ENCODE measurements around the gene PCDHGA9.
A peak's percentile ranks its signal among the peaks of the same experiment; 100 is the strongest.
"Not testable (repeated sequence)": the region's sequence is repeated elsewhere in the genome, so short reads cannot be mapped to it uniquely, and the experiment has no call there.

Gene PCDHGA9

DNA sequence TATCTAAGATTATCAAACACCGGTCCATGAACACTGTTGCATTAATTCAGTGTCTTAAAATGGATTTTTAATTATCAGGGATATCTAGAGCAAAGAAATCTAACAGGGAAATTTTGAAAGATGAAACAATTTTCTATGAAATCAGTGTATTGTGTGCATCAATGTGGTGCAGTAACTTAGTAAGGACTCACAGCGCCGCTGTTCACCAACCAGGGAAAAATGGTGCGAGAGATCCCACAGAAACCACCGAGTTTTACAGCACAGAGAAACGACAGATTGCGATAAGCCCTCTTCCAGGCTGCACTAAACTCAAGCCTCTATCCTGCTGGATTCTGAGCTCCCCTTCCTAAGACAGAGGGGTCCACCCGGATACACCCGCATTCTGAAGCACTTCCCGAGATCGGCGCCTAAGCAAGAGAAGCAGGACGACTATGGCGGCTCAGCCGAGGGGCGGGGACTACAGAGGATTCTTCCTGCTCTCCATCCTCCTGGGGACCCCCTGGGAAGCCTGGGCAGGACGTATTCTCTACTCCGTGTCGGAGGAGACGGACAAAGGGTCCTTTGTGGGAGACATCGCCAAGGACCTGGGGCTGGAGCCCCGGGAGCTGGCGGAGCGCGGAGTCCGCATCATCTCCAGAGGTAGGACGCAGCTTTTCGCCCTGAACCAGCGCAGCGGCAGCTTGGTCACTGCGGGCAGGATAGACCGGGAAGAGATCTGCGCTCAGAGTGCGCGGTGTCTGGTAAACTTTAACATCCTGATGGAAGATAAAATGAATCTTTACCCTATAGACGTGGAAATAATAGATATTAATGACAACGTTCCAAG is 19.9 kb upstream of the PCDHGA9 start, which contains the start of gene PCDHGA7:
PCDHGA7 (plus strand) TSS at position 274 of the 826 bp plus-strand sequence; CDS start at position 432, 158 bp downstream.
- peaks cover 20% of the 10 kb centered on the region for H3K9me3 ChIP-seq (ENCODE audit: insufficient read depth, low read depth, low read length)
- H3K27me3 ChIP-seq (ENCODE audit: insufficient read depth, low read length), result no peaks in the 10 kb centered on the region
- no peak within 1 kb of the TSS for H4K12ac ChIP-seq (ENCODE audit: low read depth, low read length)
- no peak within 1 kb of the TSS for H3K4me2 ChIP-seq (ENCODE audit: low read length)
- H3K14ac ChIP-seq (ENCODE audit: low read length), result no peak within 1 kb of the TSS
- no CpG with 5 or more reads among the region's 37 CpGs for WGBS (ENCODE audit: extremely low coverage, insufficient coverage, insufficient read length)
- no peak within 1 kb of the TSS for H3K18ac ChIP-seq (ENCODE audit: low read length)
- no peak within 1 kb of the TSS for H2BK12ac ChIP-seq (ENCODE audit: low read length)
- H3K27ac ChIP-seq (ENCODE audit: low read depth, low read length), result no peak within 1 kb of the TSS
- no peak within 1 kb of the TSS for H2AK5ac ChIP-seq (ENCODE audit: low read length)
- no peak within 1 kb of the TSS for H4K8ac ChIP-seq (ENCODE audit: low read depth, low read length)
- no peak within 1 kb of the TSS for H2AFZ ChIP-seq (ENCODE audit: insufficient read depth, low read length, poor library complexity)
- H3K23ac ChIP-seq (ENCODE audit: low read length), result no peak within 1 kb of the TSS
- H3K79me1 ChIP-seq (ENCODE audit: low read length), result no peaks in the 10 kb centered on the region
- no peak within 1 kb of the TSS for H2BK120ac ChIP-seq (ENCODE audit: insufficient read depth, low read length, poor library complexity)
- no peaks in the 10 kb centered on the region for H3K36me3 ChIP-seq (ENCODE audit: control insufficient read depth in 1 of 2, insufficient read depth in 2 of 2, low read length in 2 of 2)
- no peak within 1 kb of the TSS for H2BK5ac ChIP-seq (ENCODE audit: low read depth, low read length, poor library complexity)
- no peak within 1 kb of the TSS for H4K91ac ChIP-seq (ENCODE audit: low read depth, low read length)
- no peak within 1 kb of the TSS for H3K4ac ChIP-seq (ENCODE audit: low read depth, low read length)
- H3K4me1 ChIP-seq (ENCODE audit: control insufficient read depth in 1 of 2, insufficient read depth in 2 of 2, low read length in 2 of 2), result no peaks in the 10 kb centered on the region
- no peak within 1 kb of the TSS for H3K4me3 ChIP-seq (ENCODE audit: low read depth, low read length)
- peak in 1 of 2 donors; percentile 34 for DNase-seq
- H3K79me2 ChIP-seq (ENCODE audit: control insufficient read depth, insufficient read depth, low read length, poor library complexity), result no peaks in the 10 kb centered on the region
- no peak within 1 kb of the TSS for H3K9ac ChIP-seq (ENCODE audit: low read length)

DNA sequence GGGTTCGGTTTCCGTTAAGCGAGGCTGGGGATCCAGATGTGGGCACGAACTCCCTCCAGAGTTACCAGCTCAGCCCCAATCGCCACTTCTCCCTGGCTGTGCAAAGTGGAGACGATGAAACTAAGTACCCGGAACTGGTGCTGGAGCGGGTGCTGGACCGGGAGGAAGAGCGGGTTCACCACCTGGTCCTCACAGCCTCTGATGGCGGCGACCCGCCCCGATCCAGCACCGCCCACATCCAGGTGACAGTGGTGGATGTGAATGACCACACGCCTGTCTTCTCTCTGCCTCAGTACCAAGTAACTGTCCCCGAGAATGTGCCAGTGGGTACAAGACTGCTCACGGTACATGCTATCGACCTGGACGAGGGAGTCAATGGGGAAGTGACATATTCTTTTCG is 19.2 kb upstream of the PCDHGA9 start:
- Histone ChIP-seq H3K79me2 (ENCODE audit: control insufficient read depth, insufficient read depth, low read length, poor library complexity) (no peaks in the 10 kb centered on the region), H3K4me3 (ENCODE audit: low read depth, low read length) (no peak overlapping the region), H2AFZ (ENCODE audit: insufficient read depth, low read length, poor library complexity) (no peak overlapping the region), H4K12ac (ENCODE audit: low read depth, low read length) (no peak overlapping the region), H3K4me1 (ENCODE audit: control insufficient read depth in 1 of 2, insufficient read depth in 2 of 2, low read length in 2 of 2) (no peaks in the 10 kb centered on the region), H3K4ac (ENCODE audit: low read depth, low read length) (no peak overlapping the region), H4K91ac (ENCODE audit: low read depth, low read length) (no peak overlapping the region), H3K18ac (ENCODE audit: low read length) (no peak overlapping the region), H3K23ac (ENCODE audit: low read length) (no peak overlapping the region), H2AK5ac (ENCODE audit: low read length) (no peak overlapping the region), H3K4me2 (ENCODE audit: low read length) (no peak overlapping the region), H3K27ac (ENCODE audit: low read depth, low read length) (no peak overlapping the region), H2BK12ac (ENCODE audit: low read length) (no peak overlapping the region), H2BK120ac (ENCODE audit: insufficient read depth, low read length, poor library complexity) (no peak overlapping the region), H4K8ac (ENCODE audit: low read depth, low read length) (no peak overlapping the region), H3K9ac (ENCODE audit: low read length) (no peak overlapping the region), H2BK5ac (ENCODE audit: low read depth, low read length, poor library complexity) (no peak overlapping the region), H3K27me3 (ENCODE audit: insufficient read depth, low read length) (no peaks in the 10 kb centered on the region), H3K14ac (ENCODE audit: low read length) (no peak overlapping the region), H3K36me3 (ENCODE audit: control insufficient read depth in 1 of 2, insufficient read depth in 2 of 2, low read length in 2 of 2) (peaks cover 0 to under 1% of the 10 kb centered on the region in 2 experiments), H3K79me1 (ENCODE audit: low read length) (no peaks in the 10 kb centered on the region), H3K9me3 (ENCODE audit: insufficient read depth, low read depth, low read length) (peaks cover 23% of the 10 kb centered on the region)
- no peak for DNase-seq
- WGBS (ENCODE audit: extremely low coverage, insufficient coverage, insufficient read length), result no CpG with 5 or more reads among the region's 21 CpGs

DNA sequence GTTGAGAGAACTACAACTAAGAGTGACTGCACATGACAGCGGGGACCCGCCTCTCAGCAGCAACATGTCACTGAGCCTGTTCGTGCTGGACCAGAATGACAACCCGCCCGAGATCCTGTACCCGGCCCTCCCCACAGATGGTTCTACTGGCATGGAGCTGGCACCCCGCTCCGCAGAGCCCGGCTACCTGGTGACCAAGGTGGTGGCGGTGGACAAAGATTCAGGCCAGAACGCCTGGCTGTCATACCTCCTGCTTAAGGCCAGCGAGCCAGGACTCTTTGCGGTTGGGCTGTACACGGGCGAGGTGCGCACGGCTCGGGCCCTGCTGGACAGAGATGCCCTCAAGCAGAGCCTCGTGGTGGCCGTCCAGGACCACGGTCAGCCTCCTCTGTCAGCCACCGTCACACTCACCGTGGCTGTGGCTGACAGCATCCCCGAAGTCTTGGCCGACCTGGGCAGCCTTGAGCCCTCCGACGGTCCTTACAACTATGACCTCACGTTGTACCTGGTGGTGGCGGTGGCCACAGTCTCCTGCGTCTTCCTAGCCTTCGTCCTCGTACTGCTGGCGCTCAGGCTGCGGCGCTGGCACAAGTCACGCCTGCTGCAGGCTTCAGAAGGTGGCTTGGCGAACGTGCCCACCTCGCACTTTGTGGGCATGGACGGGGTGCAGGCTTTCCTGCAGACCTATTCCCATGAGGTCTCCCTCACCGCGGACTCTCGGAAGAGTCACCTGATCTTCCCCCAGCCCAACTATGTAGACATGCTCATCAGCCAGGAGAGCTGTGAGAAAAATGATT is 17.9 kb upstream of the PCDHGA9 start:
- H3K18ac ChIP-seq (ENCODE audit: low read length), result no peak overlapping the region
- no peak overlapping the region for H4K12ac ChIP-seq (ENCODE audit: low read depth, low read length)
- no peaks in the 10 kb centered on the region for H3K4me1 ChIP-seq (ENCODE audit: control insufficient read depth in 1 of 2, insufficient read depth in 2 of 2, low read length in 2 of 2)
- peaks cover 6 to 9% of the 10 kb centered on the region in 2 experiments for H3K36me3 ChIP-seq (ENCODE audit: control insufficient read depth in 1 of 2, insufficient read depth in 2 of 2, low read length in 2 of 2)
- H3K23ac ChIP-seq (ENCODE audit: low read length), result no peak overlapping the region
- H3K27me3 ChIP-seq (ENCODE audit: insufficient read depth, low read length), result no peaks in the 10 kb centered on the region
- no peak overlapping the region for H4K91ac ChIP-seq (ENCODE audit: low read depth, low read length)
- H2AK5ac ChIP-seq (ENCODE audit: low read length), result no peak overlapping the region
- no peak overlapping the region for H4K8ac ChIP-seq (ENCODE audit: low read depth, low read length)
- no peak overlapping the region for H2AFZ ChIP-seq (ENCODE audit: insufficient read depth, low read length, poor library complexity)
- H3K27ac ChIP-seq (ENCODE audit: low read depth, low read length), result no peak overlapping the region
- H2BK120ac ChIP-seq (ENCODE audit: insufficient read depth, low read length, poor library complexity), result no peak overlapping the region
- no peaks in the 10 kb centered on the region for H3K79me2 ChIP-seq (ENCODE audit: control insufficient read depth, insufficient read depth, low read length, poor library complexity)
- no peaks in the 10 kb centered on the region for H3K79me1 ChIP-seq (ENCODE audit: low read length)
- peaks cover 34% of the 10 kb centered on the region for H3K9me3 ChIP-seq (ENCODE audit: insufficient read depth, low read depth, low read length)
- no peak overlapping the region for H3K14ac ChIP-seq (ENCODE audit: low read length)
- H3K4me2 ChIP-seq (ENCODE audit: low read length), result no peak overlapping the region
- no peak for DNase-seq
- no peak overlapping the region for H2BK12ac ChIP-seq (ENCODE audit: low read length)
- no peak overlapping the region for H3K4ac ChIP-seq (ENCODE audit: low read depth, low read length)
- no peak overlapping the region for H3K9ac ChIP-seq (ENCODE audit: low read length)
- no peak overlapping the region for H3K4me3 ChIP-seq (ENCODE audit: low read depth, low read length)
- no peak overlapping the region for H2BK5ac ChIP-seq (ENCODE audit: low read depth, low read length, poor library complexity)
- WGBS (ENCODE audit: extremely low coverage, insufficient coverage, insufficient read length), result no CpG with 5 or more reads among the region's 43 CpGs

DNA sequence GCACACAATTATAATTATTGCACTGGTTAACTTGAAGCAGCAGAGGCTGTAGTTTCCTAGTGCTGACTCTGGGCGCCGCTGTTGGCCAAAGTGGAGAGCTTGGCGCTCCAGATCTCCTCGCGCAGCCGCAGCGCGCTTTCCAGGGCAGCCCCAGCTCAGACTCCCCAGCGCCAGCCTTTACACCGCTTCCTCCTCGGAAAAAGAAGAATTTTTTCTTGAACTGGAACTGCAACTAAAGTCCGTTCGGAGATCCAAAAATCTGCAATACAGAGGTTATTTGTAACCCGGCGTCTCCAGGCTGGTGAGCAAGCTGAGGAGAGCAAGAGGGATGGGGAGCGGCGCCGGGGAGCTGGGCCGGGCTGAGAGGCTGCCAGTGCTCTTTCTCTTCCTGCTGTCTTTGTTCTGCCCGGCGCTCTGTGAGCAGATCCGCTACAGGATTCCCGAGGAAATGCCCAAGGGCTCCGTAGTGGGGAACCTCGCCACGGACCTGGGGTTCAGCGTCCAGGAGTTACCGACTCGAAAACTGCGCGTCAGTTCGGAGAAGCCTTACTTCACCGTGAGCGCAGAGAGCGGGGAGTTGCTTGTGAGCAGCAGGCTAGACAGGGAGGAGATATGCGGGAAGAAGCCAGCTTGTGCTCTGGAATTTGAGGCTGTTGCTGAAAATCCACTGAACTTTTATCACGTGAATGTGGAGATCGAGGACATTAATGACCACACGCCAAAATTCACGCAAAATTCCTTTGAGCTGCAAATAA is 14.8 kb upstream of the PCDHGA9 start, which contains the start of gene PCDHGB4:
PCDHGB4 (plus strand) TSS at position 142 of the 755 bp plus-strand sequence; CDS start at position 329, 187 bp downstream.
- no CpG with 5 or more reads among the region's 40 CpGs for WGBS (ENCODE audit: extremely low coverage, insufficient coverage, insufficient read length)
- not testable (repeated sequence) for H3K27me3 ChIP-seq (ENCODE audit: insufficient read depth, low read length); H3K79me1 ChIP-seq (ENCODE audit: low read length); H3K79me2 ChIP-seq (ENCODE audit: control insufficient read depth, insufficient read depth, low read length, poor library complexity); H3K18ac ChIP-seq (ENCODE audit: low read length); H3K14ac ChIP-seq (ENCODE audit: low read length); H2AK5ac ChIP-seq (ENCODE audit: low read length); H2BK12ac ChIP-seq (ENCODE audit: low read length); H3K4ac ChIP-seq (ENCODE audit: low read depth, low read length); H3K4me1 ChIP-seq (ENCODE audit: control insufficient read depth in 1 of 2, insufficient read depth in 2 of 2, low read length in 2 of 2); H2BK120ac ChIP-seq (ENCODE audit: insufficient read depth, low read length, poor library complexity); H4K91ac ChIP-seq (ENCODE audit: low read depth, low read length); H2AFZ ChIP-seq (ENCODE audit: insufficient read depth, low read length, poor library complexity); H3K23ac ChIP-seq (ENCODE audit: low read length); H4K12ac ChIP-seq (ENCODE audit: low read depth, low read length); H3K27ac ChIP-seq (ENCODE audit: low read depth, low read length); H2BK5ac ChIP-seq (ENCODE audit: low read depth, low read length, poor library complexity); H4K8ac ChIP-seq (ENCODE audit: low read depth, low read length); H3K9ac ChIP-seq (ENCODE audit: low read length)
- peak in 1 of 2 donors; percentile 47 for DNase-seq
- Histone ChIP-seq H3K4me2 (ENCODE audit: low read length) (peak within 1 kb of the TSS; percentile 54), H3K9me3 (ENCODE audit: insufficient read depth, low read depth, low read length) (peaks cover 38% of the 10 kb centered on the region), H3K36me3 (ENCODE audit: control insufficient read depth in 1 of 2, insufficient read depth in 2 of 2, low read length in 2 of 2) (peaks cover 10 to 13% of the 10 kb centered on the region in 2 experiments), H3K4me3 (ENCODE audit: low read depth, low read length) (peak within 1 kb of the TSS; percentile 48)
